ENCODE data around the gene CSMD2. TPM values are rescaled to one million over a fixed set of nuclear protein-coding genes. Genes with fewer than 3 reads are reported as not detected.

CSMD2 gene
- total RNA-seq, 1 experiment from 2014 or later = 0.22 TPM

DNA sequence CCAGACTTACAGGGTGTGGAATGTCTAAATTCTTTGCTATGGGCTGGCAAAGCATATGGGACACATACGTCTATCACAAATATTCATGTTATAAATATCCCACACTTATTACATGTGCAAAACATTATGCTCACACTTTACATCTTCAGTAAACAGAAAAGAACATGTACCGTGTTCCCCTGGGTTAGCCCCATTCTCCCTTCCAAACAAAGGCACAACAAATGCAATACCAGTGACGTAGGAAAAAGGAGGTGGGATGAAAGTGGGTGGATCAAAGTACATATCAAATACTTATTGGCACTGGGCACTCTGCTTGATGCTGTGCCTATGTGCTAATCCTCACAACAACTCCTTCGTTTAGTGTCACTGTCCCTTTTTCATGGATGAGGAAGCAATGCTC, 521.8 kb downstream of the CSMD2 start:
- H3K4me2 ChIP-seq (ENCODE audit: low read length) = no peak overlapping the region
- peaks cover 41% of the 10 kb centered on the region for H3K27me3 ChIP-seq (ENCODE audit: insufficient read depth, low read length)
- RAD21 ChIA-PET (ENCODE audit: low non-redundant PET in 1 of 2, low total read pairs in 2 of 2, uncharacterized antibody in 2 of 2, unreplicated experiment in 2 of 2) = no interaction called here
- CTCF ChIA-PET = interaction anchor here (2.0 kb wide), 1 partner anchor 10 kb away, joined by 7 read pairs; no protein-coding TSS in a partner anchor
- no peaks in the 10 kb centered on the region for H4K20me1 ChIP-seq (ENCODE audit: insufficient read depth)
- POLR2A ChIA-PET = no interaction called here
- H3K4me1 ChIP-seq (ENCODE audit: control insufficient read depth in 1 of 2, insufficient read depth in 2 of 2, low read length in 2 of 2) = no peaks in the 10 kb centered on the region
- no peak overlapping the region for H3K4me3 ChIP-seq (replicated peaks in 1 of 2; ENCODE audit: low read depth in 1 of 2, low read length in 2 of 2)
- BruUV-seq (replicated peaks) = no TSS peak
- no peak overlapping the region for H2AFZ ChIP-seq (ENCODE audit: low read depth, low read length, poor library complexity, severe bottlenecking)
- H3K36me3 ChIP-seq (ENCODE audit: control insufficient read depth in 1 of 2, insufficient read depth in 2 of 2, low read length in 2 of 2) = no peaks in the 10 kb centered on the region
- TF ChIP-seq POLR2AphosphoS5 (IDR thresholded peaks at IDR 0.05; ENCODE audit: low read depth, low read length) = no peak
- no peaks in the 10 kb centered on the region for H3K9me2 ChIP-seq (ENCODE audit: insufficient read depth)
- DNase-seq (ENCODE audit: low read depth, low spot score) = no peak
- H3K9ac ChIP-seq (ENCODE audit: low read length) = no peak overlapping the region
- intact Hi-C loops (cut with micrococcal nuclease) = loop anchor here (5.0 kb wide), 1 partner anchor 369 kb away; no protein-coding TSS in a partner anchor
- no peak overlapping the region for H3K27ac ChIP-seq (ENCODE audit: low read depth, low read length)
- H3K9me3 ChIP-seq (ENCODE audit: control insufficient read depth in 1 of 2, insufficient read depth in 1 of 2, low read depth in 1 of 2, low read length in 2 of 2) = no peaks in the 10 kb centered on the region
- ATAC-seq = no peak
- H3K79me2 ChIP-seq (ENCODE audit: insufficient read depth, low read length) = no peaks in the 10 kb centered on the region

DNA sequence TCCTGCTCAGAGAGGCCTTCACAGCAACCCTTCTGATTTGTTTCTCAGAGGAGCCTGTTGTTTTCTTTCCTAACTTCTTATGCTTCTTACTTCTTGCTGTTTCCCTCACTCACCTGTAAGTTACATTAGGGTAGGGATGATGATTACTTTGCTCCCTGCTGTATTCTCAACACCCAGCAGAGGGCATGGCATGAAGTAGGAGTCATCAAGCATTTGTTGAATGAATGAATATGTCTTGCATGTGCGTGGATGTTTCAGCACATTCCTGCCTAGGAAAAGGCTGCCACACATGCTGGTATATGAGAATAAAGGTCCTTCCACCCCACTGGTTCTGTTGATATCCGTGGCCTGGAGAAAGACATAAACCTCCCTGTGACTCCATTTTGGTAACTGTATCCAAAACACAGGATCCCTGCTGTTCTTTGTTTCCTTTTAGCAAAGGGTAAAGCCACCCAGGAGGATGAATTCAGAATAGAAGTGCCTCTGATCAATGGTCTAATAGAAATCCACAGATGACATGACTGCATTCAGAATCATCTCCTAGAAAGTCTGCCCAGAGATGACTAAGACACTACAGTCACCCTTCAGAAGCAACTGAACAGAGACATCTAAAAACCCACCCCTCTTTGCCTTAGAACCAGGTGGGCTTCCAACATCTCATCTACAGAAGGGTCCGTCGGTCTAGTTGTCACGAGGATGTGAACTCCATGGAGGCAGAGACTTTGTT, 523.8 kb downstream of the CSMD2 start:
- Histone ChIP-seq H3K9me3 (ENCODE audit: control insufficient read depth in 1 of 2, insufficient read depth in 1 of 2, low read depth in 1 of 2, low read length in 2 of 2) (no peaks in the 10 kb centered on the region), H4K20me1 (ENCODE audit: insufficient read depth) (no peaks in the 10 kb centered on the region), H2AFZ (ENCODE audit: low read depth, low read length, poor library complexity, severe bottlenecking) (no peak overlapping the region), H3K9me2 (ENCODE audit: insufficient read depth) (no peaks in the 10 kb centered on the region), H3K4me1 (ENCODE audit: control insufficient read depth in 1 of 2, insufficient read depth in 2 of 2, low read length in 2 of 2) (no peaks in the 10 kb centered on the region), H3K9ac (ENCODE audit: low read length) (no peak overlapping the region), H3K27ac (ENCODE audit: low read depth, low read length) (no peak overlapping the region), H3K36me3 (ENCODE audit: control insufficient read depth in 1 of 2, insufficient read depth in 2 of 2, low read length in 2 of 2) (no peaks in the 10 kb centered on the region), H3K4me2 (ENCODE audit: low read length) (no peak overlapping the region), H3K79me2 (ENCODE audit: insufficient read depth, low read length) (no peaks in the 10 kb centered on the region), H3K4me3 (replicated peaks in 1 of 2; ENCODE audit: low read depth in 1 of 2, low read length in 2 of 2) (no peak overlapping the region), H3K27me3 (ENCODE audit: insufficient read depth, low read length) (peaks cover 35% of the 10 kb centered on the region; the same call in 1 of the 2 replicates)
- peak; percentile 32 for DNase-seq (ENCODE audit: low read depth, low spot score)
- BruUV-seq (replicated peaks) = no TSS peak
- intact Hi-C loops (cut with micrococcal nuclease) = loop anchor here (1.0 to 5.0 kb wide), 3 partner anchors 371 to 956 kb away; no protein-coding TSS in a partner anchor
- POLR2A ChIA-PET = no interaction called here
- CTCF ChIA-PET = interaction anchor here (2.0 kb wide), 1 partner anchor 8 kb away, joined by 7 read pairs; no protein-coding TSS in a partner anchor
- TF ChIP-seq ELF1 (IDR thresholded peaks at IDR 0.05; ENCODE audit: borderline replicate concordance, low read depth) (no peak), RAD21 (IDR thresholded peaks at IDR 0.05; ENCODE audit: low read depth) (peak; percentile 52), POLR2AphosphoS5 (IDR thresholded peaks at IDR 0.05; ENCODE audit: low read depth, low read length) (no peak), ZFX (IDR thresholded peaks at IDR 0.05) (no peak), CBX3 (IDR thresholded peaks at IDR 0.05; ENCODE audit: low read depth) (no peak), SRF (IDR thresholded peaks at IDR 0.05; ENCODE audit: low read depth) (no peak)
- TF ChIP-seq, protein P1, sequence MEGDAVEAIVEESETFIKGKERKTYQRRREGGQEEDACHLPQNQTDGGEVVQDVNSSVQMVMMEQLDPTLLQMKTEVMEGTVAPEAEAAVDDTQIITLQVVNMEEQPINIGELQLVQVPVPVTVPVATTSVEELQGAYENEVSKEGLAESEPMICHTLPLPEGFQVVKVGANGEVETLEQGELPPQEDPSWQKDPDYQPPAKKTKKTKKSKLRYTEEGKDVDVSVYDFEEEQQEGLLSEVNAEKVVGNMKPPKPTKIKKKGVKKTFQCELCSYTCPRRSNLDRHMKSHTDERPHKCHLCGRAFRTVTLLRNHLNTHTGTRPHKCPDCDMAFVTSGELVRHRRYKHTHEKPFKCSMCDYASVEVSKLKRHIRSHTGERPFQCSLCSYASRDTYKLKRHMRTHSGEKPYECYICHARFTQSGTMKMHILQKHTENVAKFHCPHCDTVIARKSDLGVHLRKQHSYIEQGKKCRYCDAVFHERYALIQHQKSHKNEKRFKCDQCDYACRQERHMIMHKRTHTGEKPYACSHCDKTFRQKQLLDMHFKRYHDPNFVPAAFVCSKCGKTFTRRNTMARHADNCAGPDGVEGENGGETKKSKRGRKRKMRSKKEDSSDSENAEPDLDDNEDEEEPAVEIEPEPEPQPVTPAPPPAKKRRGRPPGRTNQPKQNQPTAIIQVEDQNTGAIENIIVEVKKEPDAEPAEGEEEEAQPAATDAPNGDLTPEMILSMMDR (IDR thresholded peaks at IDR 0.05 in 2 of 3, conservative IDR thresholded peaks at IDR 0.05 in 1 of 3; ENCODE audit: borderline replicate concordance in 1 of 3, insufficient read depth in 1 of 3, low read depth in 2 of 3, low read length in 2 of 3) = peak; percentile 40 to 68 (median 65); a peak in 5 of 6 replicates
- TF ChIP-seq, protein P2, sequence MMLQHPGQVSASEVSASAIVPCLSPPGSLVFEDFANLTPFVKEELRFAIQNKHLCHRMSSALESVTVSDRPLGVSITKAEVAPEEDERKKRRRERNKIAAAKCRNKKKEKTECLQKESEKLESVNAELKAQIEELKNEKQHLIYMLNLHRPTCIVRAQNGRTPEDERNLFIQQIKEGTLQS (IDR thresholded peaks at IDR 0.05) = no peak
- RAD21 ChIA-PET (ENCODE audit: low non-redundant PET in 1 of 2, low total read pairs in 2 of 2, uncharacterized antibody in 2 of 2, unreplicated experiment in 2 of 2) = no interaction called here
- peak; percentile 89 for ATAC-seq
